Choroid plexus epithelial cell (primary cell): ENCODE results near the gene KCNN2.

Experiments
- DNase-seq: peaks from one replicate; pipeline ENCODE4 v3.0.0-alpha.2; 2010; ENCODE audit warnings: low read depth
- H3K4me3 ChIP-seq: 2 replicates; pipeline ENCODE4 v1.5.1; 2011; ENCODE audit warnings: low read depth, mild to moderate bottlenecking, control low read depth, low read length, moderate library complexity
- TF ChIP-seq, protein P1 (sequence below): conservative IDR thresholded peaks from 2 replicates; pipeline ENCODE4 v1.5.1; 2011; ENCODE audit warnings: low read depth, mild to moderate bottlenecking, control low read depth, inconsistent platforms, low read length, moderate library complexity

KCNN2 gene

DNA sequence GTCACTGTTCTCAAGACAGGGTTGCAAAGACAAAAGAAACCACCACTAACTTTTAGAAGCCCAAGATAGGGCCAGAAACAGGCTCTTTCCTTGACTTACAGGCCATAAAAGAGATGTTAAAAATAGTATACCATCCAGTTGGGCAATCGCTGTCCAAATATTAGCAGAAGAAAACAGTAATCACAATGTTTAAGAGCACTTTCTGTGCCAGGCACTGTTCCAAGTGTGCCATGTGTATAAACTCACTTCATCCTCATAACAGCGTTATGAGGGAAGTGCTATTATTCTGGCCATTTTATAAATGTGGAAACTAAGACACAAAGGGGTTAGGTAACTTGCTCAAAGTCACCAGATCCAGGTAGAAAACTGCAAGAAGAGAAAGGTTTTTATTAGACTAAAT lies 111.7 kb downstream of the KCNN2 start:
- TF ChIP-seq, protein P1, sequence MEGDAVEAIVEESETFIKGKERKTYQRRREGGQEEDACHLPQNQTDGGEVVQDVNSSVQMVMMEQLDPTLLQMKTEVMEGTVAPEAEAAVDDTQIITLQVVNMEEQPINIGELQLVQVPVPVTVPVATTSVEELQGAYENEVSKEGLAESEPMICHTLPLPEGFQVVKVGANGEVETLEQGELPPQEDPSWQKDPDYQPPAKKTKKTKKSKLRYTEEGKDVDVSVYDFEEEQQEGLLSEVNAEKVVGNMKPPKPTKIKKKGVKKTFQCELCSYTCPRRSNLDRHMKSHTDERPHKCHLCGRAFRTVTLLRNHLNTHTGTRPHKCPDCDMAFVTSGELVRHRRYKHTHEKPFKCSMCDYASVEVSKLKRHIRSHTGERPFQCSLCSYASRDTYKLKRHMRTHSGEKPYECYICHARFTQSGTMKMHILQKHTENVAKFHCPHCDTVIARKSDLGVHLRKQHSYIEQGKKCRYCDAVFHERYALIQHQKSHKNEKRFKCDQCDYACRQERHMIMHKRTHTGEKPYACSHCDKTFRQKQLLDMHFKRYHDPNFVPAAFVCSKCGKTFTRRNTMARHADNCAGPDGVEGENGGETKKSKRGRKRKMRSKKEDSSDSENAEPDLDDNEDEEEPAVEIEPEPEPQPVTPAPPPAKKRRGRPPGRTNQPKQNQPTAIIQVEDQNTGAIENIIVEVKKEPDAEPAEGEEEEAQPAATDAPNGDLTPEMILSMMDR: no peak
- no peak overlapping the region for H3K4me3 ChIP-seq
- DNase-seq: no peak

DNA sequence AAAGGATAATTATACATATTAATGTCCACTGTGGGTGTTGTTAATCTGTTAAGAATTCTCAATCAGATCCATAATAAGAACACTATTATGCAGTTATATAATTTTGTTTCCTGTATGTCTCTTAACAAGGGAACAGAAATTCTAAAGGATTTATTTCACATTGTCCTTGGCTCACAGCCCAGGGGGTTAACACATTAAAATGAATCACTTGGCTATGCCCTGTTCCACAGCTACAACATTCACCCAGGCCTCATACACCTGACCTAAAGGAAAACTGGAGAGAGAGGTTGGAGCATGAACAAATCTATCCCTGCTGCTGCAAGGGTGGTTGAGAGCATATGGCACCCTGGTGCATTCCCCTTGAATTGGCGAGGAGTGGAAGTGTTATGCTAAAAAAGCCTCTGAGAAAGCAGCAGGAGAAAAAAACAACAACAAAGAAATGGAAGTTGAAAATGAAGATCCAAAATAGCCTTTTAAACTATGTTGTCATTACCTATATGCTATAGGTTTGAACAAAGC lies 116.0 kb downstream of the KCNN2 start:
- H3K4me3 ChIP-seq: no peak overlapping the region
- TF ChIP-seq, protein P1: no peak
- DNase-seq: no peak

DNA sequence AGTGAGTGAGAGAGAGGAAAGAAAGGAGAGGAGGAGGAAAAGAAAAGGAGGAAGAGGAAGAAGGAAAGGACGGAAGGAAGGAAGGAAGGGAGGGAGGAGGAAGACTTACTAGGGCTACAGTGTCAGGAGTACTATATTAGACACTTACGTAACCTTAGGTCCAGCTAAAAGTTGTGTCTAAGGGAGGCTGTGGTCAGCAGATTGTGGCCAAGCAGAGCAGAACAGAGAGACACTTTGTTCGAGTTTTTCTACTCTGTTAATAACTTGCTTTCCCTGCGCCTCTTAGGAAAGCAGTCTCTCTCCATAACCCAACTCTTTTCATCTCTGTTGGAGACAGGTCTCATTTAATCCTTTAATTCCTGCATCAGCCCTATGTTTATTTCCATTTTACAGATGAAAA lies 138.9 kb downstream of the KCNN2 start:
- H3K4me3 ChIP-seq: no peak overlapping the region
- DNase-seq: no peak
- TF ChIP-seq, protein P1: no peak

DNA sequence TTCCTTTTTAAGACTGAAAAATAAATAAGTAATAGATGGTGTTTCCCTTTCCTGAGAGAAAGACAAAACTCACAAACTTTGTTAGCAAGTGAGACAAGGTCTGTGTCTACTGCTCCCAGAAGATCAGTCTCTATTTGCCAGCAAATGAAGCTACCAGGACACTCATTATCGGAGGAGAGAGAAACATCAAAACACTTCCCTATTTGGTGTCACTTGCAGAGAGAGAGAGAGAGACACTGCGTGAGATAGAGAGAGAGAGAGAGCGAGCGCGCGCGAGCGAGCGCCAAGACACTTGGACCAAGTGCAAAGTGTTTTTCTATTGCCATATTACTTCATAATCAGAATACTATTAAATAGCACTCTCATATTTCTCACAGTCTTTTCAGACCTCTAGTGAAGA lies 142.7 kb downstream of the KCNN2 start:
- DNase-seq: no peak
- TF ChIP-seq, protein P1: no peak
- H3K4me3 ChIP-seq: no peak overlapping the region

DNA sequence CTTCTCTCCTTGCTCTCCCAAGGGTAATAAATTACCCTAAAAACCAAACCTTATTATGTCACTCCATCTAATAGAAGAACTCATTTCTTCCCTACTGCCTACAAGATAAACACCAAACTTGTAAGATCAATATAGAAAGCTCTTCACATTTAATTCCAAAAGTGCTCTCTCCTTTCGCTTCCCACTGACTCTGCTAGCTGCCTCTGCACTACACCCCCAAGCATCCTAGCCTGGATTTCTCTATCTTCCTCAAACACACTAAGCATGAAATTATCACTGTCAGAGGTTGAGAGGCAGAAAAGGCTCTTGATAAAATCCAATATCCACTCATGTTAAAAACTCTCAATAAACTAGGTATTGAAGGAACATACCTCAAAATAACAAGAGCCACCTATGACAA lies 162.4 kb downstream of the KCNN2 start:
- H3K4me3 ChIP-seq: no peak overlapping the region
- no peak for DNase-seq
- TF ChIP-seq, protein P1: no peak

DNA sequence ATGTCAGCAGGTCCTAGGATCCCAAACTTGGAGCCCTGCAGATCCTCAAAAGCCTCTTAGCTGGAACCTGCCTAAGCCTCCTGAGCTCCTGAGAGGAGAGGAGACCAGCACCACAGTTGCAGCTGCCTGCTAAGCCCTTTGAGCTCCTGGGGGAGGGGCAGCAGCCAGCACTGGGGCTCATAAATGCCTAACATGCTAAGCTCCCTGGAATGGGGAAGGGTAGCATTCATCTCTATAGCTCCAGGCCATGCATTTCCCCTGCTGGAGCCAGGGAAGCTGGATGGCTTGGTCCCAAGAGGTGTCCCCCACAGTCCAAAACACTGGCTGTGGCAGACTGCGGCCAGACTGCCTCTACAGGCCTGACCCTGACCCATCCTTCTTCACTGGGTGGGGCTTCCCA lies 182.7 kb downstream of the KCNN2 start:
- TF ChIP-seq, protein P1: no peak
- DNase-seq: no peak
- no peak overlapping the region for H3K4me3 ChIP-seq
